ENCODE data around the gene LRRC4B. TPM values are rescaled to one million over a fixed set of nuclear protein-coding genes. Genes with fewer than 3 reads are reported as not detected.

The LRRC4B gene
- total RNA-seq, 1 donor from 2014 or later = 9.3 TPM

- TF ChIP-seq CTCF (IDR thresholded peaks at IDR 0.05; ENCODE audit: insufficient read depth, low read length, poor library complexity, severe bottlenecking) = no peak
- Histone ChIP-seq H3K36me3 (ENCODE audit: control insufficient read depth, insufficient read depth, low read length) (no peaks in the 10 kb centered on the region), H3K27me3 (ENCODE audit: control insufficient read depth, insufficient read depth, low read length) (peaks cover 45% of the 10 kb centered on the region), H3K4me3 (ENCODE audit: low read depth, low read length) (no peak overlapping the region)
- DNase-seq (ENCODE audit: low read depth) = no peak
These were observed 778 bp upstream of the LRRC4B start for GRCh38 chr19:50568728-50569698.

- peaks cover 45% of the 10 kb centered on the region for H3K27me3 ChIP-seq (ENCODE audit: control insufficient read depth, insufficient read depth, low read length)
- no peak for DNase-seq (ENCODE audit: low read depth)
- no peak overlapping the region for H3K4me3 ChIP-seq (ENCODE audit: low read depth, low read length)
- no peaks in the 10 kb centered on the region for H3K36me3 ChIP-seq (ENCODE audit: control insufficient read depth, insufficient read depth, low read length)
- no peak for TF ChIP-seq CTCF (IDR thresholded peaks at IDR 0.05; ENCODE audit: insufficient read depth, low read length, poor library complexity, severe bottlenecking)
These were observed 988 bp downstream of the LRRC4B start for GRCh38 chr19:50567052-50567841.

- no peak overlapping the region for H3K4me3 ChIP-seq (ENCODE audit: low read depth, low read length)
- H3K36me3 ChIP-seq (ENCODE audit: control insufficient read depth, insufficient read depth, low read length) = no peaks in the 10 kb centered on the region
- no peak for DNase-seq (ENCODE audit: low read depth)
- no peak for TF ChIP-seq CTCF (IDR thresholded peaks at IDR 0.05; ENCODE audit: insufficient read depth, low read length, poor library complexity, severe bottlenecking)
- peaks cover 45% of the 10 kb centered on the region for H3K27me3 ChIP-seq (ENCODE audit: control insufficient read depth, insufficient read depth, low read length)
These were observed 2.0 kb downstream of the LRRC4B start for GRCh38 chr19:50565984-50566903.

GRCh38 chr19:50564229-50565105 lies 3.8 kb downstream of the LRRC4B start:
- H3K36me3 ChIP-seq (ENCODE audit: control insufficient read depth, insufficient read depth, low read length) = no peaks in the 10 kb centered on the region
- TF ChIP-seq CTCF (IDR thresholded peaks at IDR 0.05; ENCODE audit: insufficient read depth, low read length, poor library complexity, severe bottlenecking) = no peak
- DNase-seq (ENCODE audit: low read depth) = no peak
- no peak overlapping the region for H3K4me3 ChIP-seq (ENCODE audit: low read depth, low read length)
- peaks cover 39% of the 10 kb centered on the region for H3K27me3 ChIP-seq (ENCODE audit: control insufficient read depth, insufficient read depth, low read length)

- Histone ChIP-seq H3K36me3 (ENCODE audit: control insufficient read depth, insufficient read depth, low read length) (no peaks in the 10 kb centered on the region), H3K4me3 (ENCODE audit: low read depth, low read length) (no peak overlapping the region), H3K27me3 (ENCODE audit: control insufficient read depth, insufficient read depth, low read length) (peaks cover 34% of the 10 kb centered on the region)
- TF ChIP-seq CTCF (IDR thresholded peaks at IDR 0.05; ENCODE audit: insufficient read depth, low read length, poor library complexity, severe bottlenecking) = no peak
- DNase-seq (ENCODE audit: low read depth) = no peak
These were observed 4.6 kb downstream of the LRRC4B start for GRCh38 chr19:50563597-50563996.
